Measurements from ENCODE around the gene MARF1.
"Not testable (repeated sequence)": the region's sequence is repeated elsewhere in the genome, so short reads cannot be mapped to it uniquely, and the experiment has no call there.

MARF1 gene

DNA sequence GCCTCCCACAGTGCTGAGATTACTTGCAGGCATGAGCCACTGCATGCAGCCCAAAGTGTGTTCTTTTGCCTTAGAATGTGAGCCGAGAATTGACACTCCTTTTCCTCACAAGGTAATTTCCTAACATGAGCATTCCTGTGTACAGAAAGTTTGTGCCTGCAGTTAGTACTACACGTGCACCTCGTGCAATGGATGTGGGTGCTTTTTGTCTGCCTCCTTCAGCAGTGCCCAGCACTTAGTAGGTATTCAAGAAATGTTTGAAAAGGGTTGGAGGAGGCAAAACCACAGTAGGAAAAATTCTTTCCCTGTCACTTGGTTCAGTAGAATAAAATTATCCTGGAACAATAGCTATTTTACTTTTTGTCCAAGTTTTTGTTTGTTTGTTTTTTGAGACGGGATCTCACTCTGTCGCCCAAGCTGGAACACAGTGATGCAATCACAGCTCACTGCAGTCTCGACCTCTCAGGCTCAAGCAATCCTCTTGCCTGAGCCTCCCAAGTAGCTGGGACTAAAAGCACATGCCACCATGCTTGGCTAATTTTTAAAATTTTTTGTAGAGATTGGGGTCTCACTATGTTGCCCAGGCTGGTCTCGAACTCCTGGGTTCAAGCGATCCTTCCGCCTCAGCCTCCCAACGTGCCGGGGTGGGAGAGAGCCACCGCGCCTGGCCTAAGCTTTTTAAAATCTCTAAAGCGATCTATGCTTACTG is 9.5 kb upstream of the MARF1 start:
- no peak for DNase-seq

- no peak for DNase-seq
Measured at GRCh38 chr16:15650698-15651171, 7.8 kb upstream of the MARF1 start.

DNA sequence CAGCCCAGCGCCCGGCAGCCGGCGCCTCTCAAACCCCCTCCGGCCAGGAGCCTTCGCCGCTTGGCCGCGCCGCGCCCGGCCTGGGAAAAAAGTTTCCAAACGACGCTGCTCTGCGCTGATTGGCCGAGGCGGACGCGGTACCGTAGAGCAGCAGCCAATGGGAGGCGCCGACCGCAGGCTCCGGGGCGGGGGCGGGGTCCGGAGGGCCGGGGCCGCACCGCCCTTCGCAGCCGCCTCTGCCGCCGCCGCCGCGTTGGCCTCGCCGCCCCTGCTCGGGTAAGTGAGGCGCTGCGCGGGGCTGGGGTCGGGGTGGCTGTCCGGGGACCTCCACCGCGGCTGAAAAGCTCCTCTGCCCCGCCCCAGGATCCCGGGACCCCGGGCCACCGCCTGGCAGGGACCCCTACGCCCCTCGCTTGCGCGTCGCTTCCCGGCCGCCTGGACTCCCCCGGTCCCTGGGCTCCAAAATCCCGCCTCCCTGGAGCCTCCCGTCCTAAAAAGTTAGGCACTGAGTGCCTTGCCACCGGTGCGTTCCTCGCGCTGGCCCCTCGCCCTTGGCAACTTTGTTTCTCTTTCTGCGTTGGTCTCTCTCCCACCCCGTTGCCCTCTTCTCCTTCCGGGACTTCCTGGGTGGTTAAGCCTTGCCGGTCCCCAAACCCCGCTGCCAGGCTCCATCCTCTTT is 7.2 kb upstream of the MARF1 start, which contains the start of gene NDE1:
NDE1 (plus strand) TSS at position 227 of the 679 bp plus-strand sequence. CDS start 14,534 bp downstream, outside the sequence.
- no peak for DNase-seq

GRCh38 chr16:15649727-15650018 is 6.7 kb upstream of the MARF1 start:
- DNase-seq = no peak

DNA sequence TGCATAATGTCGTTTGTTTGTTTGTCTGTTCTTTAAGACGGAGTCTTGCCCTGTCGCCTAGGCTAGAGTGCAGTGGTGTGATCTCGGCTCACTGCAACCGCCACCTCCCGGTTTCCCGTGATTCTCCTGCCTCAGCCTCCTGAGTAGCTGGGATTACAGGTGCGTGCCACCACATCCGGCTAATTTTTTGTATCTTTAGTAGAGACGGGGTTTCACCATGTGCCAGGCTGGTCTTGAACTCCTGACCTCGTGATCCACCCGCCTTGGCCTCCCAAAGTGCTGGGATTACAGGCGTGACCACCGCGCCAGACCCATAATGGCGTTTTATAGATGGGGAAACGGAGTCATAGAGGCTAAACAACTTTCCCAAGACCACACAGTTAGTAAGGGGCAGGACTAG is 6.4 kb upstream of the MARF1 start:
- not testable (repeated sequence) for DNase-seq

- DNase-seq = no peak
Measured at GRCh38 chr16:15648135-15648730, 5.3 kb upstream of the MARF1 start.

DNA sequence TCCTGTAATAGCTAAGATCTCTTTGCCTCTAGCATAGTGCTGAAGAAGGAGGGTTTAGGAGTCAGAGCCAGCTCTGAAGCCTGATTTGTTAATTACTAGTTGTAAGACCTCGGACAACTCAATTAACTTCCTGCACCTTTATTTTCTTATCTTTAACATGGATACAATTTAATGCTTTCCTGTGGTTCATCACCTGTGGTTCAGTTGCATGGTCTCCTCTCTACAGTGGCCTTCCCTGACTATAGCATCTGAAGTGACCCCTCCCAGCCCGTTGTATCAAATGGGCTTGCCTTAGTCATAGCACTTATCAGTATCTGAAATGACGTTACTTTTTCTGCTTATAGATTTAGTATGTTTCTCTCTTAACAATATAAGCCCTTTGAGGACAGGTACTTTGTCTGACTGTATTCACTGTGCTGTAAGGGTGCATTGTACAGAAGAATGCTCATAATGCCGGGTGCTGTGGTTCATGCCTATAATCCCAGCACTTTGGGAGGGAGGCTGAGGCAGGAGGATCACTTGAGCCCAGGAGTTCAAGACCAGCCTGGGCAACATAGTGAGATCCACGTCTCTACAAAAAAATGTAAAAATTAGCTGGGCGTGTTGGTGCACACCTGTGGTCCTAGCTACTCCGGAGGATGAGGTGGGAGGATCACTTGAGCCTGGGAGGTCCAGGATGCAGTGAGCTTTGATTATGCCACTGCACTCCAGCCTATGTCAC is 4.5 kb upstream of the MARF1 start:
- DNase-seq = no peak

GRCh38 chr16:15646557-15647293 is 3.8 kb upstream of the MARF1 start:
- not testable (repeated sequence) for DNase-seq

DNA sequence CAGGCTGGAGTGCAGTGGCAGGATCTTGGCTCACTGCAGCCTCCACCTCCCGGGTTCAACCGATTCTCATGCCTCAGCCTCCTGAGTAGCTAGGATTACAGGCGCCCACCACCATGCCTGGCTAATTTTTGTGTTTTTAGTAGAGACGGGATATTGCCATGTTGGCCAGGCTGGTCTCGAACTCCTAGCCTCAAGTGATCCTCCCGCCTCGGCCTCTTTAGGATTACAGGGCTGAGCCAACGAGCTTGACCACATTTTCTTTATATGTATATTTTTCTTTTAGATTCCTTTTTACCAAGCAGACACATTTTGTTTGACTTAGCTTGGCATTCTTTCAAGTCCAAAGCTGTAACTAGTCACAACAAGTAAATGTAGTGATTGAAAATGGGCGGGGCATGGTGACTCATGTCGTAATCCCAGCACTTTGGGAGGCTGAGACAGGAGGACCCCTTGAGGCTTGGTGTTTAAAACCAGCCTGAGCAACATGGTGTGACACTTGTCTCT is 2.1 kb upstream of the MARF1 start:
- DNase-seq = not testable (repeated sequence)

GRCh38 chr16:15644267-15644961 is 1.5 kb upstream of the MARF1 start:
- no peak for DNase-seq

DNA sequence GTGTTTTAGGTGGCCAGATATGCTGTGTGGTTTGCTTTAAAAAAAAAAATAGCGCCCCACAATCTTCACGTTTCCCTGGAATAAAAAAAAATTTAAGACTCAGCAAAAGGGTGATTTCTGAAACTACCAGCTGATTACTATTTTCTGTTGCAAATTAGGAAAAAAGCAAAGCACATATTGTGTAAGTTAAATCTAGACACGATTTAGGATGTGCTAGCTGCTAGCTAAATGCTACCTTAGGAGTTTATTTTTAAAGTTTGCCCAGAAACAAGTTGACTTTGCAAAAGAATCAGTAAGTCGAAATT is 944 bp upstream of the MARF1 start:
- DNase-seq = no peak

GRCh38 chr16:15642557-15643047 is 352 bp downstream of the MARF1 start:
- peak; percentile 35 for DNase-seq

GRCh38 chr16:15641753-15642556 is 999 bp downstream of the MARF1 start:
- DNase-seq = no peak

DNA sequence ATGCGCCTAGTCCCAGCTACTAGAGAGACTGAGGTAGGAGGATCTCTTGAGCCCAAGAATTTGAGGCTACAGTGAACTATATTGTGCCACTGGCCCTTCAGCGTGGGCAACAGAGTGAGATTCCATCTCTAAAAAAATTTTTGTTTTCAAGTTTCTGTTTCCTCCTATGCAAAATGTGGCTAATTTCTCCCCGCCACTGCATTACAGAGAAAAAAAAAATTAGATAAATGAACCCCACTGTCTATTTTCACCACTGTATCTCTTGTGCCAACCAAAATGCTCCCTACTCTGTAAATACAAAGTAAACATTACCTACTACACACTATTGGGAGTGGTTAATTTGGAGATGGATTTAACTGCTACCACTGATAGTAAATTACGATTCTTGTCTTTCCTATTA is 2.0 kb downstream of the MARF1 start:
- no peak for DNase-seq

DNA sequence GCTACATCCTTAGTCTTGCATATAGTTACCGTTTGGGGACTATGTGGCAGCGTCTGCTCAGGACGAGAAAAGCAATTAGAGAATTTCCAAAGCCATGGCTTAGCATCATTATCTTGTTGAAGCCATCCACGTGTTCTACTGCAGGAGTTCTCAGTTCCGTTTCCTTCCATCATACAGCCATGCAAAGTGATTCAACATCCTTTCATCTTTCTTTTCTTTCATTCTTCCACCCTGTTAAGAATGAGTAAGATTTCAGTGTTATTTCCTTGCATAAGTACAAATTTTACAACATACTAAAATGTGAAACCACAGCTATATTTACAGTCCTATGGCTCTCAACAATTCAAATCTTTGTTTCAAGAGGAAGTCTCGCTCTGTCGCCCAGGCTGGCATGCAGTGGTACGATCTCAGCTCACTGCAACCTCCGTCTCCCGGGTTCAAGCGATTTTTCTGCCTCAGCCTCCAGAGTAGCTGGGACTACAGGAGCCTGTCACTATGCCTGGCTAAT is 3.8 kb downstream of the MARF1 start:
- DNase-seq = peak; percentile 36

DNA sequence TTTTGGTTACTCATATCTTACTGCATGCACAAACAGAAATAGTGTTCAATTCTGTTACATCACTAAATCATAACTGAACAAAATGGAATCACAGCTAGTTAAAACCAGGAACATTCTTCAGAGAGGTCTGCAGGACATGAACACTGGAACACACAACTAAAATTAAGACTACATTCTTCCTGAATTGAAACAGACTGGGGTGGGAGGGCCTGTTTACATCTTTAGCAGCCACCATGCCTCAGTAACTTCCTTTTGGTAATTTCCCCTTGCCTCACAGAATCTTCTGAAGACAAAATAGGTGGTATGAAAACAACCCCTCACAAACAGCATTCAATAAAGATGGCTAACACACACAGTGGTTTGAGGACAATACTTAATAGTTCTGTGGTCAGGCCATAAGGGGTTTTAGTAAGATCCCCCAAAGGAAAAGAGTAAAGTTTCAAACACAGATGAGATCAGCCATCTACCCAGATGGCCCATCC is 6.5 kb downstream of the MARF1 start:
- no peak for DNase-seq

- no peak for DNase-seq
Measured at GRCh38 chr16:15635926-15636325, 7.0 kb downstream of the MARF1 start.

- no peak for DNase-seq
Measured at GRCh38 chr16:15631730-15632409, 11.1 kb downstream of the MARF1 start.

DNA sequence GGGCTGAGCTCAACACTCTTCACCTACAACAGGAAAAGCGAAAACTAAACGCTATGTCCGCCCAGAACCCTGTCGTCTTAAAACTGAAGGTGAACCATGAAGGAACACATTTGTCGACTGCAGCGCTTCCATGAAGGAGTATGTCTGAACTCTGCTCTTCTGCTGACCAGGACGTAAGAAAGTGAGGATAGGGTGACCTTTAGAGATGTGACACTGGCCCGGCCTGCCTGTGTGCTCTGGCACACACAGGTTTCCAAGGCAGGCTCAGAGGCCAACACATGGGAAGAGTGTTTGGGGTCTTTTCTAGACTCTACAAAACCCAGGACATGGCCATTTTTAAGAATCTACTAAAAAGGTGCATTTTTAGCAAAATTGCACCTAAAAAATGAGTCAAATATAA is 21.1 kb downstream of the MARF1 start:
- DNase-seq = no peak

GRCh38 chr16:15621456-15621855 is 21.5 kb downstream of the MARF1 start:
- DNase-seq = no peak

All from SIG-M5 (cell line).